CD4-positive, alpha-beta T cell treated with Interleukin-10 for 1 hour (primary cell): ENCODE results near the gene FRMD4B.

Experiments used
- DNase-seq: peaks from one replicate; pipeline ENCODE4 v3.0.0-alpha.2; 2020

Gene FRMD4B

GRCh38 chr3:69385723-69386555 lies at the start of gene FRMD4B:
Gene FRMD4B (minus strand): TSS chr3:69386088. CDS start chr3:69385989, 99 bp downstream.
- peak; percentile 24 for DNase-seq

- DNase-seq: no peak
Measured at GRCh38 chr3:69433969-69434325, 48.1 kb upstream of the FRMD4B start.

- no peak for DNase-seq
Measured at GRCh38 chr3:69433121-69433968, 47.5 kb upstream of the FRMD4B start.

GRCh38 chr3:69428657-69429255 lies 42.9 kb upstream of the FRMD4B start:
- DNase-seq: no peak

- DNase-seq: no peak
Measured at GRCh38 chr3:69426967-69427304, 41.0 kb upstream of the FRMD4B start.

- DNase-seq: no peak
Measured at GRCh38 chr3:69426291-69426966, 40.5 kb upstream of the FRMD4B start.

- DNase-seq: peak; percentile 33
Measured at GRCh38 chr3:69425249-69425648, 39.4 kb upstream of the FRMD4B start.

- DNase-seq: no peak
Measured at GRCh38 chr3:69423463-69424155, 37.7 kb upstream of the FRMD4B start.

- DNase-seq: no peak
Measured at GRCh38 chr3:69422751-69423150, 36.9 kb upstream of the FRMD4B start.

GRCh38 chr3:69420781-69421520 lies 35.1 kb upstream of the FRMD4B start:
- DNase-seq: no peak

- no peak for DNase-seq
Measured at GRCh38 chr3:69419276-69419675, 33.4 kb upstream of the FRMD4B start.

- DNase-seq: no peak
Measured at GRCh38 chr3:69417541-69418078, 31.7 kb upstream of the FRMD4B start.

GRCh38 chr3:69413551-69414207 lies 27.8 kb upstream of the FRMD4B start:
- DNase-seq: no peak

- DNase-seq: no peak
Measured at GRCh38 chr3:69411346-69411745, 25.5 kb upstream of the FRMD4B start.

- peak; percentile 69 for DNase-seq
Measured at GRCh38 chr3:69410301-69410700, 24.4 kb upstream of the FRMD4B start.

- no peak for DNase-seq
Measured at GRCh38 chr3:69409831-69410230, 23.9 kb upstream of the FRMD4B start.

- DNase-seq: no peak
Measured at GRCh38 chr3:69409011-69409410, 23.1 kb upstream of the FRMD4B start.

GRCh38 chr3:69408542-69408941 lies 22.7 kb upstream of the FRMD4B start:
- DNase-seq: no peak

GRCh38 chr3:69407908-69408307 lies 22.0 kb upstream of the FRMD4B start:
- DNase-seq: no peak

- DNase-seq: no peak
Measured at GRCh38 chr3:69406163-69406562, 20.3 kb upstream of the FRMD4B start.

- DNase-seq: no peak
Measured at GRCh38 chr3:69405067-69405466, 19.2 kb upstream of the FRMD4B start.
